CD14-positive monocyte (primary cell): Measurements from ENCODE around the gene ASPA. TPM values are rescaled to one million over a fixed set of nuclear protein-coding genes. Genes with fewer than 3 reads are reported as not detected.
A peak's percentile ranks its signal among the peaks of the same experiment; 100 is the strongest.

Experiments used
- DNase-seq, 3 donors: peaks; one replicate each; pipeline ENCODE4 v3.0.0-alpha.2; 2011 to 2022
- H2AFZ ChIP-seq: 2 replicates; pipeline ENCODE4 v1.6.0; 2012; ENCODE audit warnings: mild to moderate bottlenecking, low read depth, low read length, inconsistent platforms; ENCODE audit not compliant: insufficient read depth, poor library complexity, severe bottlenecking
- H3K27ac ChIP-seq, 2 donors: 1 replicate in 1 of 2; 2 replicates in 1 of 2; pipeline ENCODE4 v1.5.1; 2012 to 2013; ENCODE audit warnings: low read length in 2 of 2, control low read depth in 1 of 2, inconsistent platforms in 1 of 2, low read depth in 1 of 2, mild to moderate bottlenecking in 1 of 2
- H3K27me3 ChIP-seq, 2 donors: one replicate each; pipeline versions ENCODE4 v1.6.0 to v1.6.1; 2011 to 2013; ENCODE audit warnings: low read length in 2 of 2; ENCODE audit not compliant: control insufficient read depth in 2 of 2, insufficient read depth in 2 of 2
- H3K36me3 ChIP-seq, 2 donors: replicated peaks in 1 of 2; 1 replicate in 1 of 2; 2 replicates in 1 of 2; pipeline versions ENCODE4 v1.5.1 to v1.6.1; 2012 to 2013; ENCODE audit warnings: low read length in 2 of 2, control low read depth in 1 of 2, inconsistent platforms in 1 of 2, mild to moderate bottlenecking in 1 of 2; ENCODE audit not compliant: insufficient read depth in 2 of 2, control insufficient read depth in 1 of 2
- H3K4me1 ChIP-seq, 2 donors: 1 replicate in 1 of 2; 2 replicates in 1 of 2; pipeline versions ENCODE4 v1.5.1 to v1.6.1; 2012 to 2013; ENCODE audit warnings: low read length in 2 of 2, control low read depth in 1 of 2, inconsistent platforms in 1 of 2, mild to moderate bottlenecking in 1 of 2, moderate library complexity in 1 of 2; ENCODE audit not compliant: insufficient read depth in 2 of 2, control insufficient read depth in 1 of 2
- H3K4me2 ChIP-seq: replicated peaks from 2 replicates; pipeline ENCODE3; 2012; ENCODE audit warnings: low read length, moderate library complexity, mild to moderate bottlenecking; ENCODE audit not compliant: poor library complexity, severe bottlenecking; ENCODE audit errors: extremely low read depth
- H3K4me3 ChIP-seq, 3 experiments: fragments of 200-600 bp in 1 of 3; sonication (generic) in 1 of 3; replicated peaks in 1 of 3; 1 replicate in 2 of 3; 2 replicates in 1 of 3; pipeline ENCODE4 v1.5.1; 2011 to 2013; ENCODE audit warnings: low read length in 3 of 3, mild to moderate bottlenecking in 3 of 3, control low read depth in 2 of 3, low read depth in 2 of 3, inconsistent platforms in 1 of 3, moderate library complexity in 1 of 3
- H3K79me2 ChIP-seq: 2 replicates; pipeline ENCODE4 v1.6.0; 2012; ENCODE audit warnings: mild to moderate bottlenecking, control low read depth, inconsistent platforms, low read length, moderate library complexity; ENCODE audit not compliant: insufficient read depth
- H3K9ac ChIP-seq: 2 replicates; pipeline ENCODE4 v1.6.0; 2017; ENCODE audit warnings: low read length, mild to moderate bottlenecking; ENCODE audit not compliant: insufficient read depth, poor library complexity, severe bottlenecking
- H3K9me3 ChIP-seq, 2 donors: replicated peaks in 1 of 2; 1 replicate in 1 of 2; 2 replicates in 1 of 2; pipeline versions ENCODE4 v1.5.1 to v1.6.1; 2012 to 2013; ENCODE audit warnings: low read length in 2 of 2, control low read depth in 1 of 2; ENCODE audit not compliant: control insufficient read depth in 1 of 2, insufficient read depth in 1 of 2
- H4K20me1 ChIP-seq: 2 replicates; pipeline ENCODE4 v1.6.0; 2012; ENCODE audit warnings: mild to moderate bottlenecking, low read length, control low read depth, moderate library complexity; ENCODE audit not compliant: insufficient read depth
- H3K27ac Mint-ChIP-seq, 7 donors: one replicate each; pipeline ENCODE4 v1.8.0; 2020; ENCODE audit warnings: mild to moderate bottlenecking in 7 of 7, mixed read lengths in 7 of 7, moderate library complexity in 6 of 7, inconsistent platforms in 2 of 7
- H3K27me3 Mint-ChIP-seq, 3 donors: one replicate each; pipeline ENCODE4 v1.8.0; 2021 to 2022; ENCODE audit warnings: low read depth in 3 of 3, mild to moderate bottlenecking in 3 of 3, mixed read lengths in 3 of 3, moderate library complexity in 3 of 3, inconsistent platforms in 1 of 3
- H3K36me3 Mint-ChIP-seq, 2 donors: one replicate each; pipeline ENCODE4 v1.8.0; 2020; ENCODE audit warnings: mixed read lengths in 2 of 2, inconsistent platforms in 1 of 2, mild to moderate bottlenecking in 1 of 2
- H3K4me1 Mint-ChIP-seq: one replicate; pipeline ENCODE4 v1.8.0; 2020; ENCODE audit warnings: mild to moderate bottlenecking, mixed read lengths
- H3K4me3 Mint-ChIP-seq, 2 donors: one replicate each; pipeline ENCODE4 v1.8.0; 2020; ENCODE audit warnings: mild to moderate bottlenecking in 2 of 2, mixed read lengths in 2 of 2, moderate library complexity in 1 of 2
- H3K9me3 Mint-ChIP-seq, 7 donors: one replicate each; pipeline ENCODE4 v1.8.0; 2020 to 2022; ENCODE audit warnings: mixed read lengths in 7 of 7, mild to moderate bottlenecking in 6 of 7, moderate library complexity in 6 of 7, inconsistent platforms in 2 of 7
- CTCF ChIP-seq: fragments of 200-600 bp; IDR thresholded peaks from one replicate; pipeline ENCODE4 v1.8.0; 2022; ENCODE audit warnings: antibody characterized with exemption, mild to moderate bottlenecking
- WGBS: methylation state at CpG from one replicate; pipeline ENCODE4 v1.1.5; 2013; ENCODE audit warnings: missing lambda C conversion rate; ENCODE audit not compliant: insufficient coverage; 5-methylcytosine and 5-hydroxymethylcytosine counted together
- intact Hi-C, 2 donors: fragments of 100-400 bp; cut with micrococcal nuclease; formaldehyde crosslinking; loops; one replicate each; pipeline versions ENCODE4 v1.15.0 to v1.15.1; 2023
- polyA plus RNA-seq, 3 donors: library from polyadenylated mRNA; depleted of rRNA in 1 of 3; unstranded in 2 of 3; stranded (reverse) in 1 of 3; fragments of 300-500 nt in 2 of 3; fragments of >200 nt in 1 of 3; fragmentation: Illumina TruSeq in 2 of 3; gene quantifications; 1 replicate in 2 of 3; 2 replicates in 1 of 3; pipeline ENCODE4 v1.2.3, GENCODE V29; 2012 to 2021

Gene ASPA
- polyA plus RNA-seq, 3 donors: not detected

GRCh38 chr17:3542410-3543088, 66.8 kb downstream of the ASPA start:
- no peaks in the 10 kb centered on the region for H3K4me1 ChIP-seq
- no peaks in the 10 kb centered on the region for H3K9me3 ChIP-seq
- H3K4me1 Mint-ChIP-seq: no peaks in the 10 kb centered on the region
- H3K27ac ChIP-seq: no peak overlapping the region
- no peak overlapping the region for H3K4me2 ChIP-seq
- no peaks in the 10 kb centered on the region for H3K27me3 ChIP-seq
- H4K20me1 ChIP-seq: no peaks in the 10 kb centered on the region
- H3K79me2 ChIP-seq: no peaks in the 10 kb centered on the region
- 80% methylated on average over 14 of the region's 16 CpGs for WGBS
- no peak overlapping the region for H3K4me3 Mint-ChIP-seq
- peaks cover 2 to 9% (median 9%) of the 10 kb centered on the region in 3 donors for H3K27me3 Mint-ChIP-seq
- intact Hi-C loops: no loop called here
- peaks cover 0 to 8% (median 0%) of the 10 kb centered on the region in 7 donors for H3K9me3 Mint-ChIP-seq
- no peak overlapping the region for H3K4me3 ChIP-seq
- no peak overlapping the region for H2AFZ ChIP-seq
- no peaks in the 10 kb centered on the region for H3K36me3 ChIP-seq
- H3K9ac ChIP-seq: no peak overlapping the region
- no peak overlapping the region for H3K27ac Mint-ChIP-seq
- TF ChIP-seq CTCF: no peak
- peak in 1 of 3 donors; percentile 0 for DNase-seq
- no peaks in the 10 kb centered on the region for H3K36me3 Mint-ChIP-seq

DNA sequence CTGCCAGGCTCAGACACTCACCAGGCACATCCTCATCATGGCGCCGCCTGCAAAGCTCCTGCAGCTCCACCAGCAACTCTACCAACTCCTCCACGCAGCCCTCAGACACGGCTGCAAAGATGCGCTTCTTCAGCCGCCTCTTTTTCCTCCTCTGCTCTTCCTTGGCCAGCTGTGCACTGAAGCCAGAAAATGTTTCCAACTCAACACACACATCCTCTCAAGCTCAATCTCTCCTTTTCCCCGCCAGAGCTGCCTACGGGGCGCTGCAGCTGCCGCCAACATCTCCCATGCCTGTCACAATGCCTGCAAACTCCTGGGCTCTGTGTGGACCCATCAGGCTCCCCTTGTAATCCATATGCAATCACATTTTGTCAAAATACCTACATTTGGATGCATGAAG, 67.7 kb downstream of the ASPA start:
- Histone ChIP-seq H3K4me1 (no peaks in the 10 kb centered on the region), H3K9ac (no peak overlapping the region), H3K79me2 (no peaks in the 10 kb centered on the region), H3K36me3 (no peaks in the 10 kb centered on the region), H3K27me3 (no peaks in the 10 kb centered on the region), H3K9me3 (no peaks in the 10 kb centered on the region), H3K27ac (no peak overlapping the region), H4K20me1 (no peaks in the 10 kb centered on the region), H3K4me2 (no peak overlapping the region), H2AFZ (no peak overlapping the region), H3K4me3 (no peak overlapping the region)
- Mint-ChIP-seq H3K27me3 (peaks cover 2 to 8% (median 7%) of the 10 kb centered on the region in 3 donors), H3K4me1 (no peaks in the 10 kb centered on the region), H3K27ac (no peak overlapping the region), H3K9me3 (peaks cover 0 to 8% (median 0%) of the 10 kb centered on the region in 7 donors), H3K36me3 (no peaks in the 10 kb centered on the region), H3K4me3 (no peak overlapping the region)
- DNase-seq: no peak
- 97% methylated on average over 10 of the region's 10 CpGs for WGBS
- intact Hi-C loops: no loop called here
- no peak for TF ChIP-seq CTCF
